ENCODE measurements around the gene PPFIA3.
"Not testable (repeated sequence)": the region's sequence is repeated elsewhere in the genome, so short reads cannot be mapped to it uniquely, and the experiment has no call there.

PPFIA3 gene

DNA sequence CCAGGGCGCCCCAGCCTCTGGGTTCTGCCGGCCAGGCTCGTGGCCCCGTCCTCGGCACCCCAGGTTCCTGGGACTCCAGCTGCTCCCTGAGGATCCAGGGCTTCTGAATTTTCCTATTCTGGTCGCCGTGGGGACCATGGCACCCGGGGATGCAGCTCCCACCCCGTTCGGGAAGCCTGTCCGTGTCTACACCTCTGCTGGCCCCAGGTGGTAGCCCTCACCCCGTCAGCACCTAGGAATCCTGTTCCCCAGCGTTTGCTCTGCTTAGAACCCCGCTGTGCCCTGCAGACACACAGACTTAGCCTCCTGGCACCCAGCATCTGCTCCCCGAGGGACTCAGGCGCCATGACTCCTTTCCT, 960 bp downstream of the PPFIA3 start:
- ChIA-PET CTCF (interaction anchor here (1.0 to 2.4 kb wide), 8 partner anchors 15 to 127 kb away, joined by 3 to 13 read pairs (median 4); partner anchors contain the start of genes GYS1 and RUVBL2), POLR2A (interaction anchor here (0.5 kb wide), 1 partner anchor 67 kb away, joined by 3 read pairs; no protein-coding TSS in a partner anchor)
- DNase-seq (ENCODE audit: low read depth, low spot score): no peak
- no peak overlapping the region for H3K4me3 ChIP-seq (ENCODE audit: low read depth, low read length)
- TF ChIP-seq, protein P1, sequence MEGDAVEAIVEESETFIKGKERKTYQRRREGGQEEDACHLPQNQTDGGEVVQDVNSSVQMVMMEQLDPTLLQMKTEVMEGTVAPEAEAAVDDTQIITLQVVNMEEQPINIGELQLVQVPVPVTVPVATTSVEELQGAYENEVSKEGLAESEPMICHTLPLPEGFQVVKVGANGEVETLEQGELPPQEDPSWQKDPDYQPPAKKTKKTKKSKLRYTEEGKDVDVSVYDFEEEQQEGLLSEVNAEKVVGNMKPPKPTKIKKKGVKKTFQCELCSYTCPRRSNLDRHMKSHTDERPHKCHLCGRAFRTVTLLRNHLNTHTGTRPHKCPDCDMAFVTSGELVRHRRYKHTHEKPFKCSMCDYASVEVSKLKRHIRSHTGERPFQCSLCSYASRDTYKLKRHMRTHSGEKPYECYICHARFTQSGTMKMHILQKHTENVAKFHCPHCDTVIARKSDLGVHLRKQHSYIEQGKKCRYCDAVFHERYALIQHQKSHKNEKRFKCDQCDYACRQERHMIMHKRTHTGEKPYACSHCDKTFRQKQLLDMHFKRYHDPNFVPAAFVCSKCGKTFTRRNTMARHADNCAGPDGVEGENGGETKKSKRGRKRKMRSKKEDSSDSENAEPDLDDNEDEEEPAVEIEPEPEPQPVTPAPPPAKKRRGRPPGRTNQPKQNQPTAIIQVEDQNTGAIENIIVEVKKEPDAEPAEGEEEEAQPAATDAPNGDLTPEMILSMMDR (IDR thresholded peaks at IDR 0.05; ENCODE audit: insufficient read depth, low read length, missing control alignments): no peak

- no peak overlapping the region for H3K4me3 ChIP-seq (ENCODE audit: low read depth, low read length)
- DNase-seq (ENCODE audit: low read depth, low spot score): no peak
- TF ChIP-seq, protein P1 (IDR thresholded peaks at IDR 0.05; ENCODE audit: insufficient read depth, low read length, missing control alignments): no peak
- POLR2A ChIA-PET: no interaction called here
- CTCF ChIA-PET: interaction anchor here (1.2 to 2.4 kb wide), 6 partner anchors 25 to 128 kb away, joined by 3 to 13 read pairs (median 5); partner anchors contain the start of genes GYS1 and RUVBL2
These were observed 1.5 kb downstream of the PPFIA3 start for GRCh38 chr19:49120868-49121267.

DNA sequence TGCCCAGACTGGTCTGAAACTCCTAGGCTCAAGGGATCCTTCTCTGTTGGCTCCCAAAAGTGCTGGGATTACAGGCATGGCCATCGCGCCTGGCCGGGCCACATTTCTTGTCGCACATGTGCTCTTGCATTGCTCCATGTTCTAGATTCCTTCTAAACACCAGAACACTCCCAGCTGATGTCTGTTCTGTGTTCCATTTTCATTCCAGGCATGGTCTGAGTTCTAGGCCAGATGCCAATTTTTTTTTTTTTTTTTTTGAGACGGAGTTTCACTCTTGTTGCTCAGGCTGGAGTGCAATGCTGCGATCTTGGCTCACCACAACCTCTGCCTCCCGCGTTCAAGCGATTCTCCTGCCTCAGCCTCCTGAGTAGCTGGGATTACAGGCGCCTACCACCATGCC, 2.5 kb downstream of the PPFIA3 start:
- DNase-seq (ENCODE audit: low read depth, low spot score); H3K4me3 ChIP-seq (ENCODE audit: low read depth, low read length); POLR2A ChIA-PET: not testable (repeated sequence)
- CTCF ChIA-PET: interaction anchor here (2.4 kb wide), 1 partner anchor 104 kb away, joined by 6 read pairs; no protein-coding TSS in a partner anchor

DNA sequence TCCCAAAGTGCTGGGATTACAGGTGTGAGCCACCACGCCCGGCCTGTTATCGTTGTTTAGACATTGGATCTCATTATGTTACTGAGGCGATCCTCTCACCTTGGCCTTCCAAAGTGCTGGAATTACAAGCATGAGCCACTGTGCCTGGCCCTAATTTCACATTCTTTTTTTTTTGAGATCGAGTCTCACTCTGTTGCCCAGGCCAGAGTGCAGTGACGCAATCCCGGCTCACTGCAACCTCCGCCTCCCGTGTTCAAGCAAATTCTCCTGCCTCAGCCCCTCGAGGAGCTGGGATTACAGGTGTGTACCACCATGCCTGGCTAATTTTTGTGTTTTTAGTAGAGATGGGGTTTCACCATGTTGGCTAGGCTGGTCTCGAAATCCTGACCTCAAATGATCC, 3.9 kb downstream of the PPFIA3 start:
- POLR2A ChIA-PET; H3K4me3 ChIP-seq (ENCODE audit: low read depth, low read length); DNase-seq (ENCODE audit: low read depth, low spot score); CTCF ChIA-PET: not testable (repeated sequence)

DNA sequence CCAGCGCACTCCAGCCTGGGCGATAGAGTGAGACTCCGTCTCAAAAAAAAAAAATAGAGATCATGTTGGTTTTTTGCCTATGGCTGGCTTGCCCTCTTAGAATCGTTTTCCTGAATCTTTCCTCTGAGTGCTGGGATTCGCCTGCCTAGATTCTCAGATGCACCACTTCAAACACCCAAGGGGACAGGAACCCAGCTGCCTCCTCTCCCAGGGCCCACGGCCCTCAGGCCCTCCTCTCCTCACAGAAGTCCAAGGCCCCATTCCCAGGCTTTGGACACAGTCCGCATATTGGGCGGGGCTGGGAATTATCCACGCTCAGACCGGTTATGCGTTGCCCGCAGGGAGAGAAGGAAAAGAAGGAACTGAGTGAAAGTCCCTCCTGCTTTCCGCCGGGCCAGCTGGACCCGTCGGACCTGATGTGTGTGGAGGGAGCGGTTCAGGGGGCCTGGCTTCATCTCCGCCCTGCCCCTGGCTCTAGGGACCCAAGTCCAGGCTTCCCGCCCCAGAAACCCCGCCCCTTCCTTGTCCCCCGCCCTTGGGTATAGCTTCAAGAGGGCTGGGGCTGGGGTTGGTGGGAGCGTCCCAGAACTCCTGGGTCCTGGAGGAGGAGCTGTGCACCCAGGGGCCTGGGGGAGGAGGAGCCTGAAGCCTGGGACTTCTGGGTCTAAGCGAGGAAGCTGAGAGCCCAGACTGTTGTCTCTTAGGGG, 5.8 kb downstream of the PPFIA3 start:
- no peak overlapping the region for H3K4me3 ChIP-seq (ENCODE audit: low read depth, low read length)
- no peak for DNase-seq (ENCODE audit: low read depth, low spot score)
- TF ChIP-seq, protein P1 (IDR thresholded peaks at IDR 0.05; ENCODE audit: insufficient read depth, low read length, missing control alignments): no peak
- POLR2A ChIA-PET: no interaction called here
- CTCF ChIA-PET: interaction anchor here (0.6 to 1.7 kb wide), 4 partner anchors 16 to 22 kb away, joined by 3 to 6 read pairs (median 3); no protein-coding TSS in a partner anchor

DNA sequence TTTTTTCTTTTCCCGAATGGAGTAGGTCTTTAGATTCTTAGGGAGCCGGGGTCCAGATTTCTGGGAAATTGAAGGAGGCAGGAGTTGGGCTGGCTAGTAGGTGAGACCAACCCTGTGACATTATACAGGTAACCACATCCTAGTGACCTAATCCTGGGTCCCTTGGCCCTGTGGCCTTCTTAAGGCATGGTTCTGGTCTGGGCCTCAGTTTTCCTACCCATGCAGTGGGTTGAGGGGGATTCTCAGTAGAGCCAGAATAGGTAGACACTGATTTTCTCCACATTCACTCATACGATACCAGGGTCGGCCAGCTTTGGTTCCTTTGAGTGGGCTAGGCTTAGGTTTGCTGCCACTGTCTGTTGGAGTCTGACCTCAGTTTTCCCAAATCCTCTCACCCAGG, 7.2 kb downstream of the PPFIA3 start:
- CTCF ChIA-PET: interaction anchor here (0.9 to 1.1 kb wide), 2 partner anchors 12 to 72 kb away, joined by 5 read pairs; partner anchors contain the start of gene LIN7B
- TF ChIP-seq, protein P1 (IDR thresholded peaks at IDR 0.05; ENCODE audit: insufficient read depth, low read length, missing control alignments): no peak
- POLR2A ChIA-PET: interaction anchor here (0.7 kb wide), 1 partner anchor 12 kb away, joined by 4 read pairs; no protein-coding TSS in a partner anchor
- no peak for DNase-seq (ENCODE audit: low read depth, low spot score)
- H3K4me3 ChIP-seq (ENCODE audit: low read depth, low read length): no peak overlapping the region

- H3K4me3 ChIP-seq (ENCODE audit: low read depth, low read length); DNase-seq (ENCODE audit: low read depth, low spot score): not testable (repeated sequence)
- ChIA-PET CTCF (interaction anchor here (0.9 to 4.5 kb wide), 5 partner anchors 13 to 72 kb away, joined by 5 to 32 read pairs (median 5); partner anchors contain the start of gene LIN7B), POLR2A (interaction anchor here (0.7 to 0.9 kb wide), 2 partner anchors 12 to 49 kb away, joined by 3 to 4 read pairs; no protein-coding TSS in a partner anchor)
These were observed 7.9 kb downstream of the PPFIA3 start for GRCh38 chr19:49127225-49127624.

Measured in AG04449 (cell line).